ENCODE data around the gene CCDC80. TPM values are rescaled to one million over a fixed set of nuclear protein-coding genes. Genes with fewer than 3 reads are reported as not detected.
"Not testable (repeated sequence)": the region's sequence is repeated elsewhere in the genome, so short reads cannot be mapped to it uniquely, and the experiment has no call there.

Gene CCDC80
- total RNA-seq, 1 donor from 2014 or later, result 171 TPM

DNA sequence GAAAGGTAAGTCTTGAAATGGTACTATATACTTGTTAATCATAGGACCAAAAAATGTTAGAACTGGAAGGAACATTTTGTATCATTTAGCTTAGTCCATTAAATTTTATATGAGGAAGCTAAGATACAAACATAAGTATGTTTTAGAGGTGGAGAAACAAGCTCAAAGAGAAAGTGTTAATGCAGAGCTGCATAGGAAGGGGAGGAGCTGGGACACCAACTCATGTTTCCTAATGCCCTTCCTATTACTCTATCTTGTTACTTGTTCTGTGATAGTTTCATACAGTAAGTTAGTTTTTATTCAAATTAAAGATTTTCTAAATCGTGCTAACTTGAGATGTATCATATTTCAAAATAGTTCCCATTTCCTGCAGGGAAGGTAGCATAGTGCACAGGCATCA, 71.7 kb downstream of the CCDC80 start:
- Histone ChIP-seq H3K27ac (replicated peaks) (no peak overlapping the region), H3K4me1 (no peaks in the 10 kb centered on the region), H3K36me3 (peaks cover 60% of the 10 kb centered on the region), H3K9me3 (replicated peaks) (no peaks in the 10 kb centered on the region), H3K27me3 (ENCODE audit: low read depth) (no peaks in the 10 kb centered on the region), H3K4me3 (no peak overlapping the region)
- intact Hi-C loops (cut with micrococcal nuclease), result no loop called here
- TF ChIP-seq CTCF (IDR thresholded peaks at IDR 0.05; ENCODE audit: borderline replicate concordance), result no peak
- DNase-seq, result no peak

- Histone ChIP-seq H3K9me3 (replicated peaks) (no peaks in the 10 kb centered on the region), H3K27me3 (ENCODE audit: low read depth) (no peaks in the 10 kb centered on the region), H3K36me3 (peaks cover 54% of the 10 kb centered on the region), H3K4me1 (peaks cover under 1% of the 10 kb centered on the region), H3K27ac (replicated peaks) (no peak overlapping the region), H3K4me3 (no peak overlapping the region)
- TF ChIP-seq CTCF (IDR thresholded peaks at IDR 0.05; ENCODE audit: borderline replicate concordance), result no peak
- no peak for DNase-seq
- intact Hi-C loops (cut with micrococcal nuclease), result no loop called here
These were observed 72.3 kb downstream of the CCDC80 start for GRCh38 chr3:112568642-112569041.

DNA sequence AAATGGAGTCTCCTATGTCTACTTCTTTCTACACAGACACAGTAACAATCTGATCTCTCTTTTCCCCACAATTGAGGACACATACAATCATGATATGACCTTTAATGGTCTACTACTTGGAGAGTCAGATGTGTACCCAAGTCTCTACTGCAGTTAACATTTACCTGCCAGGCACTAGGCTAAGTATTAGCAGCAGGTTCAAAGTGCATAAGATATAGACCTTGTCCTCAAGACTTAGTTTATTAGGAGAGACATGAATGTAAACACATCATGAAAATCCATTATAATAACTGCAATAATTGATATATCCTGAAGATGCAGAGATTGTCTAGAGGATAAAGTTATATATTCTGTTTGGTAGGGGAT, 76.0 kb downstream of the CCDC80 start:
- Histone ChIP-seq H3K4me1 (peaks cover 32% of the 10 kb centered on the region), H3K27ac (replicated peaks) (no peak overlapping the region), H3K27me3 (ENCODE audit: low read depth) (no peaks in the 10 kb centered on the region), H3K9me3 (replicated peaks) (no peaks in the 10 kb centered on the region), H3K36me3 (peaks cover 20% of the 10 kb centered on the region), H3K4me3 (no peak overlapping the region)
- intact Hi-C loops (cut with micrococcal nuclease), result no loop called here
- no peak for TF ChIP-seq CTCF (IDR thresholded peaks at IDR 0.05; ENCODE audit: borderline replicate concordance)
- DNase-seq, result no peak

DNA sequence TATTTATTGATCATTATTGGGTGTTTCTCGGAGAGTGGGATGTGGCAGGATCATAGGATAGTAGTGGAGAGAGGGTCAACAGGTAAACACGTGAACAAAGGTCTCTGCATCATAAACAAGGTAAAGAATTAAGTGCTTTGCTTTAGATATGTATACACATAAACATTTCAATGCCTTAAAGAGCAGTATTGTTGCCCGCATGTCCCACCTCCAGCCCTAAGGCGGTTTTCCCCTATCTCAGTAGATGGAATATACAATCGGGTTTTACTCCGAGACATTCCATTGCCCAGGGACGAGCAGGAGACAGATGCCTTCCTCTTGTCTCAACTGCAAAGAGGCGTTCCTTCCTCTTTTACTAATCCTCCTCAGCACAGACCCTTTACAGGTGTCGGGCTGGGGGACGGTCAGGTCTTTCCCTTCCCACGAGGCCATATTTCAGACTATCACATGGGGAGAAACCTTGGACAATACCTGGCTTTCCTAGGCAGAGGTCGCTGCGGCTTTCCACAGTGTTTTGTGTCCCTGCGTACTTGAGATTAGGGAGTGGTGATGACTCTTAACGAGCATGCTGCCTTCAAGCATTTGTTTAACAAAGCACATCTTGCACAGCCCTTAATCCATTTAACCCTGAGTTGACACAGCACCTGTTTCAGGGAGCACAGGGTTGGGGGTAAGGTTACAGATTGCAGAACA, 76.5 kb downstream of the CCDC80 start:
- Histone ChIP-seq H3K4me1 (peaks cover 37% of the 10 kb centered on the region), H3K36me3 (peaks cover 14% of the 10 kb centered on the region)
- H3K9me3 ChIP-seq (replicated peaks); H3K4me3 ChIP-seq; H3K27me3 ChIP-seq (ENCODE audit: low read depth); H3K27ac ChIP-seq (replicated peaks); DNase-seq; intact Hi-C loops (cut with micrococcal nuclease): not testable (repeated sequence)

GRCh38 chr3:112561734-112562529, 79.0 kb downstream of the CCDC80 start, which contains the start of the genes ATG3 and SLC35A5:
Gene ATG3, minus strand, starts transcription at chr3:112561962. Its CDS starts 434 bp downstream, at chr3:112561528.
Gene SLC35A5, plus strand, starts transcription at chr3:112562045. Its CDS starts 1,359 bp downstream, at chr3:112563404.
- Histone ChIP-seq H3K27ac (replicated peaks) (peak within 1 kb of the TSS; percentile 99), H3K4me1 (peaks cover 49% of the 10 kb centered on the region)
- intact Hi-C loops (cut with micrococcal nuclease), result no loop called here

More at GRCh38 chr3:112561734-112562529, 79.0 kb downstream of the CCDC80 start, which contains the start of the genes ATG3 and SLC35A5:
- DNase-seq, result peak; percentile 99
- peaks cover 15% of the 10 kb centered on the region for H3K36me3 ChIP-seq
- TF ChIP-seq CTCF (IDR thresholded peaks at IDR 0.05; ENCODE audit: borderline replicate concordance), result no peak
- H3K27me3 ChIP-seq (ENCODE audit: low read depth), result no peaks in the 10 kb centered on the region
- H3K4me3 ChIP-seq, result peak within 1 kb of the TSS; percentile 91
- H3K9me3 ChIP-seq (replicated peaks), result no peaks in the 10 kb centered on the region

Measured in left ventricle myocardium inferior (tissue), 1 donor.